COR-L47 (cell line): ENCODE results near the gene FMO4.
"Not testable (repeated sequence)": the region's sequence is repeated elsewhere in the genome, so short reads cannot be mapped to it uniquely, and the experiment has no call there.

Experiments used
- DNase-seq: peaks from one replicate; lab custom pipeline; 2025; lab: John Stamatoyannopoulos, UW

FMO4 gene

DNA sequence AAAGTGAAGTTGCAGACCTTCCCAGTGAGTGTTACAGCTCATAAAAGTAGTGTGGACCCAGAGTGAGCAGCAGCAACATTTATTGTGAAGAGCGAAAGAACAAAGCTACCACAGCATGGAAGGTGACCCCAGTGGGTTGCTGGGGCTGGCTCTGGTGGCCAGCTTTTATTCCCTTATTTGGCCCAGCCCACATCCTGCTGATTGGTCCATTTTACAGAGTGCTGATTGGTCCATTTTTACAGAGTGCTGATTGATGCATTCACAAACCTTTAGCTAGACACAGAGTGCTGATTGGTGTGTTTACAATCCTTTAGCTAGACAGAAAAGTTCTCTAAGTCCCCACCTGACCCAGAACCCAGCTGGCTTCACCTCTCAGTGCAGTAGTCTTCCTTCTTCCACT is 76.8 kb downstream of the FMO4 start:
- not testable (repeated sequence) for DNase-seq
